ENCODE results near the gene DIS3L2. TPM values are rescaled to one million over a fixed set of nuclear protein-coding genes. Genes with fewer than 3 reads are reported as not detected.

DIS3L2 gene
- total RNA-seq, 2 donors from 2014 or later = 39.5 to 42.4 TPM

DNA sequence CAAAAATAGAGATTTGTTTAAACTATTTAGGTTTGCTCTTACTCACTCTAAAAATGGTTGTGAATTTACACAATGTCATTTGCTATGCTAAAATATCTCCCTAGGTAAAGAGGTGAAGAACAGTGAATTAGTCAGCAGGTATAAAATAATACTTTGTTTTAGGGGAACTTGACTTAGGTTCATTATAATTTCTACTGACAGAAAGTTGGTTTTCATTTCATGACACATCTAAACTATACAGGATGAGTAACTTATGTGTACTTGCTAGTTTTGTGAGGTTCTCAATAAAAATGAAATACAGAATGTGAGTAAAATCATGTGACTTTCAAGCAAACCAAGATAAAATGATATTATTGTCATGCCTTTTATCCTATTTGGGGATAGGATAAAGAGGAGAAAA lies 66.0 kb downstream of the DIS3L2 start:
- H3K4me1 Mint-ChIP-seq = peaks cover 8% of the 10 kb centered on the region
- TF ChIP-seq, protein P1, sequence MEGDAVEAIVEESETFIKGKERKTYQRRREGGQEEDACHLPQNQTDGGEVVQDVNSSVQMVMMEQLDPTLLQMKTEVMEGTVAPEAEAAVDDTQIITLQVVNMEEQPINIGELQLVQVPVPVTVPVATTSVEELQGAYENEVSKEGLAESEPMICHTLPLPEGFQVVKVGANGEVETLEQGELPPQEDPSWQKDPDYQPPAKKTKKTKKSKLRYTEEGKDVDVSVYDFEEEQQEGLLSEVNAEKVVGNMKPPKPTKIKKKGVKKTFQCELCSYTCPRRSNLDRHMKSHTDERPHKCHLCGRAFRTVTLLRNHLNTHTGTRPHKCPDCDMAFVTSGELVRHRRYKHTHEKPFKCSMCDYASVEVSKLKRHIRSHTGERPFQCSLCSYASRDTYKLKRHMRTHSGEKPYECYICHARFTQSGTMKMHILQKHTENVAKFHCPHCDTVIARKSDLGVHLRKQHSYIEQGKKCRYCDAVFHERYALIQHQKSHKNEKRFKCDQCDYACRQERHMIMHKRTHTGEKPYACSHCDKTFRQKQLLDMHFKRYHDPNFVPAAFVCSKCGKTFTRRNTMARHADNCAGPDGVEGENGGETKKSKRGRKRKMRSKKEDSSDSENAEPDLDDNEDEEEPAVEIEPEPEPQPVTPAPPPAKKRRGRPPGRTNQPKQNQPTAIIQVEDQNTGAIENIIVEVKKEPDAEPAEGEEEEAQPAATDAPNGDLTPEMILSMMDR (conservative IDR thresholded peaks at IDR 0.05) = no peak

DNA sequence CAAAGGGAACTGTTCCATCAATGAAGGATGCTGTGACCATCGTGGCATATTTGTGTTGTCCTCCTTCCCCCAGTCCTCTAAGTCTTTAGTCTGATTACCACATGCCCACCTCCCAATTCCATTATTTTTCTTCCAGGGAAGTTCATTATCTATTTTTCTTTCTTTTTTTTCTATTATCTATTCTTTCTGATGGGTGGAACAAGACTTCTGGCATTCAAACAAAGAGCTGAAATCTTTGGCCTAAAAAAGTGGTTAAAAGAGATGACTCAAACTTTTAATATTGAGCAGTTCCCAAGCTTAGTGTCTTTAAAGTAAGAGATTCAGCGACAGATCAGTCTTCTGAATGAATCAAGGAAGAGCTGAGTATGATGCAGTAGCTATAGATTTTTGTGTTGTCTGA lies 66.6 kb downstream of the DIS3L2 start:
- TF ChIP-seq, protein P1 (conservative IDR thresholded peaks at IDR 0.05) = no peak
- Mint-ChIP-seq H3K4me1 (peaks cover 4% of the 10 kb centered on the region), H3K27ac (no peak overlapping the region), H3K36me3 (ENCODE audit: low read depth) (peaks cover 24% of the 10 kb centered on the region), H3K4me3 (no peak overlapping the region), H3K9me3 (peaks cover 4% of the 10 kb centered on the region), H3K27me3 (ENCODE audit: insufficient read depth) (no peaks in the 10 kb centered on the region)
- DNase-seq = no peak
- 80 to 96% methylated on average over 1 to 2 of the region's 2 CpGs for WGBS, 2 experiments (ENCODE audit: insufficient coverage in 1 of 2, insufficient read length in 1 of 2)
- no peaks in the 10 kb centered on the region for H3K27me3 ChIP-seq (ENCODE audit: control insufficient read depth, insufficient read depth, low read length, poor library complexity, severe bottlenecking)
- no peak overlapping the region for H3K4me3 ChIP-seq (ENCODE audit: low read length)
- no peaks in the 10 kb centered on the region for H3K4me1 ChIP-seq (ENCODE audit: control insufficient read depth, insufficient read depth, low read length)
- peaks cover 27% of the 10 kb centered on the region for H3K36me3 ChIP-seq (ENCODE audit: control insufficient read depth, insufficient read depth, low read length)
- no peak overlapping the region for H3K27ac ChIP-seq (ENCODE audit: low read depth, low read length)
- no peak overlapping the region for H3K9ac ChIP-seq (ENCODE audit: extremely low read depth, low read length, poor library complexity, severe bottlenecking)
- no peaks in the 10 kb centered on the region for H3K9me3 ChIP-seq (ENCODE audit: control insufficient read depth, low read length)

More for the DNA sequence above, 66.0 kb downstream of the DIS3L2 start:
- no peak overlapping the region for H3K4me3 Mint-ChIP-seq
- Histone ChIP-seq H3K27ac (ENCODE audit: low read depth, low read length) (no peak overlapping the region), H3K4me1 (ENCODE audit: control insufficient read depth, insufficient read depth, low read length) (no peaks in the 10 kb centered on the region), H3K27me3 (ENCODE audit: control insufficient read depth, insufficient read depth, low read length, poor library complexity, severe bottlenecking) (no peaks in the 10 kb centered on the region), H3K4me3 (ENCODE audit: low read length) (no peak overlapping the region), H3K9ac (ENCODE audit: extremely low read depth, low read length, poor library complexity, severe bottlenecking) (no peak overlapping the region), H3K9me3 (ENCODE audit: control insufficient read depth, low read length) (no peaks in the 10 kb centered on the region), H3K36me3 (ENCODE audit: control insufficient read depth, insufficient read depth, low read length) (peaks cover 27% of the 10 kb centered on the region)
- no peaks in the 10 kb centered on the region for H3K27me3 Mint-ChIP-seq (ENCODE audit: insufficient read depth)
- H3K27ac Mint-ChIP-seq = no peak overlapping the region
- peaks cover 22% of the 10 kb centered on the region for H3K36me3 Mint-ChIP-seq (ENCODE audit: low read depth)
- peaks cover 4% of the 10 kb centered on the region for H3K9me3 Mint-ChIP-seq
- no peak for DNase-seq

DNA sequence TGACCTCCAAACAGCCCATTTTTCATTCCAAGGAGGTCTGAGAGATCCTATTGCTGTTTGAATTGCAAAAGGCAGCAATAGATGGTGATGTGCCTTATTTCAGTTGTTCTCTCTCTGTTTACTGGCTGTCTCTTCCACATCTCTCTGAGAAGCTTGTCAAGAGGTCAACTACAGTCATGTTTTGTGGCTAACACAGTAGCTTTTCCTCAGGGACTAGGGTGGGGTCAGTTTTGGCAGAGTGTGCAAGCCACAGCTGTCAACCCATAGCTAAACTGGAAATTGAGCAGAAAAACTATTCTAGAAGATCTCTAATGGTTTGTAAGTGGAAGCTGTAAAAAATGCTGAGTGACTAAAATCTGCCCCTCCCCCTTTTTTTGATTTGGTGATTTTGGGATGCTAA lies 67.1 kb downstream of the DIS3L2 start:
- Histone ChIP-seq H3K27ac (ENCODE audit: low read depth, low read length) (no peak overlapping the region), H3K9ac (ENCODE audit: extremely low read depth, low read length, poor library complexity, severe bottlenecking) (no peak overlapping the region), H3K9me3 (ENCODE audit: control insufficient read depth, low read length) (no peaks in the 10 kb centered on the region), H3K27me3 (ENCODE audit: control insufficient read depth, insufficient read depth, low read length, poor library complexity, severe bottlenecking) (no peaks in the 10 kb centered on the region), H3K4me3 (ENCODE audit: low read length) (no peak overlapping the region), H3K4me1 (ENCODE audit: control insufficient read depth, insufficient read depth, low read length) (no peaks in the 10 kb centered on the region), H3K36me3 (ENCODE audit: control insufficient read depth, insufficient read depth, low read length) (peaks cover 22% of the 10 kb centered on the region)
- DNase-seq = no peak
- Mint-ChIP-seq H3K36me3 (ENCODE audit: low read depth) (peaks cover 29% of the 10 kb centered on the region), H3K9me3 (peaks cover 4% of the 10 kb centered on the region), H3K4me3 (no peak overlapping the region), H3K27me3 (ENCODE audit: insufficient read depth) (no peaks in the 10 kb centered on the region), H3K4me1 (peaks cover 4% of the 10 kb centered on the region), H3K27ac (no peak overlapping the region)
- TF ChIP-seq, protein P1 (conservative IDR thresholded peaks at IDR 0.05) = no peak

Measured in endodermal cell (in vitro differentiated cells).